ENCODE measurements around the gene ZDHHC18. TPM values are rescaled to one million over a fixed set of nuclear protein-coding genes. Genes with fewer than 3 reads are reported as not detected.

ZDHHC18 gene
- total and polyA plus RNA-seq, 2 donors (not counting 1 experiment from before 2014, with no cell fraction given), result 6.3 to 16.9 TPM

- peaks cover 2% of the 10 kb centered on the region for H3K79me2 ChIP-seq (ENCODE audit: control insufficient read depth, insufficient read depth, low read length)
- no peak overlapping the region for H3K4me2 ChIP-seq (ENCODE audit: extremely low read depth, insufficient read depth, low read length)
- no peak overlapping the region for H3K27ac ChIP-seq (ENCODE audit: insufficient read depth, low read length)
- no peak for DNase-seq (ENCODE audit: low read depth in 2 of 2)
- H3K9me3 ChIP-seq (ENCODE audit: control insufficient read depth, insufficient read depth, low read depth, low read length), result no peaks in the 10 kb centered on the region
- no peaks in the 10 kb centered on the region for H3K27me3 ChIP-seq (ENCODE audit: control insufficient read depth, insufficient read depth, low read length)
- no peaks in the 10 kb centered on the region for H4K20me1 ChIP-seq (ENCODE audit: control insufficient read depth, extremely low read depth, insufficient read depth, low read length)
- no peak overlapping the region for H3K4me3 ChIP-seq (replicated peaks in 1 of 4; ENCODE audit: control extremely low read depth in 1 of 4, insufficient read depth in 1 of 4, low read depth in 3 of 4, low read length in 4 of 4)
- peaks cover 3% of the 10 kb centered on the region for H3K36me3 ChIP-seq (ENCODE audit: control insufficient read depth, insufficient read depth, low read length)
- TF ChIP-seq EZH2 (IDR thresholded peaks at IDR 0.05; ENCODE audit: low read length, missing control alignments), result no peak
- no peak for TF ChIP-seq CTCF (conservative IDR thresholded peaks at IDR 0.05 in 1 of 2, IDR thresholded peaks at IDR 0.05 in 1 of 2; ENCODE audit: low read depth in 1 of 2, low read length in 2 of 2)
- no peak overlapping the region for H3K9ac ChIP-seq (ENCODE audit: insufficient read depth, low read length)
- no peak overlapping the region for H2AFZ ChIP-seq (ENCODE audit: low read length)
- peaks cover 25% of the 10 kb centered on the region for H3K4me1 ChIP-seq (ENCODE audit: control insufficient read depth, extremely low read depth, insufficient read depth, low read length)
These were observed 36.6 kb upstream of the ZDHHC18 start for GRCh38 chr1:26789931-26790330.

- H3K4me3 ChIP-seq (replicated peaks in 1 of 4; ENCODE audit: control extremely low read depth in 1 of 4, insufficient read depth in 1 of 4, low read depth in 3 of 4, low read length in 4 of 4), result no peak overlapping the region
- no peaks in the 10 kb centered on the region for H4K20me1 ChIP-seq (ENCODE audit: control insufficient read depth, extremely low read depth, insufficient read depth, low read length)
- H3K27me3 ChIP-seq (ENCODE audit: control insufficient read depth, insufficient read depth, low read length), result no peaks in the 10 kb centered on the region
- no peak for DNase-seq (ENCODE audit: low read depth in 2 of 2)
- H3K79me2 ChIP-seq (ENCODE audit: control insufficient read depth, insufficient read depth, low read length), result peaks cover 2% of the 10 kb centered on the region
- H3K9me3 ChIP-seq (ENCODE audit: control insufficient read depth, insufficient read depth, low read depth, low read length), result no peaks in the 10 kb centered on the region
- H3K9ac ChIP-seq (ENCODE audit: insufficient read depth, low read length), result no peak overlapping the region
- H3K27ac ChIP-seq (ENCODE audit: insufficient read depth, low read length), result no peak overlapping the region
- H3K36me3 ChIP-seq (ENCODE audit: control insufficient read depth, insufficient read depth, low read length), result peaks cover 5% of the 10 kb centered on the region
- TF ChIP-seq CTCF (conservative IDR thresholded peaks at IDR 0.05 in 1 of 2, IDR thresholded peaks at IDR 0.05 in 1 of 2; ENCODE audit: low read depth in 1 of 2, low read length in 2 of 2) (no peak), EZH2 (IDR thresholded peaks at IDR 0.05; ENCODE audit: low read length, missing control alignments) (no peak)
- no peak overlapping the region for H3K4me2 ChIP-seq (ENCODE audit: extremely low read depth, insufficient read depth, low read length)
- no peak overlapping the region for H2AFZ ChIP-seq (ENCODE audit: low read length)
- peaks cover 25% of the 10 kb centered on the region for H3K4me1 ChIP-seq (ENCODE audit: control insufficient read depth, extremely low read depth, insufficient read depth, low read length)
These were observed 35.9 kb upstream of the ZDHHC18 start for GRCh38 chr1:26790551-26790953.

GRCh38 chr1:26791148-26791547 is 35.3 kb upstream of the ZDHHC18 start:
- TF ChIP-seq EZH2 (IDR thresholded peaks at IDR 0.05; ENCODE audit: low read length, missing control alignments), result no peak
- peaks cover 2% of the 10 kb centered on the region for H3K79me2 ChIP-seq (ENCODE audit: control insufficient read depth, insufficient read depth, low read length)
- no peak overlapping the region for H3K27ac ChIP-seq (ENCODE audit: insufficient read depth, low read length)
- H3K4me2 ChIP-seq (ENCODE audit: extremely low read depth, insufficient read depth, low read length), result no peak overlapping the region
- H3K4me1 ChIP-seq (ENCODE audit: control insufficient read depth, extremely low read depth, insufficient read depth, low read length), result peaks cover 22% of the 10 kb centered on the region
- no peak overlapping the region for H3K9ac ChIP-seq (ENCODE audit: insufficient read depth, low read length)
- H2AFZ ChIP-seq (ENCODE audit: low read length), result no peak overlapping the region
- H3K9me3 ChIP-seq (ENCODE audit: control insufficient read depth, insufficient read depth, low read depth, low read length), result no peaks in the 10 kb centered on the region
- H3K36me3 ChIP-seq (ENCODE audit: control insufficient read depth, insufficient read depth, low read length), result peaks cover 5% of the 10 kb centered on the region
- H3K27me3 ChIP-seq (ENCODE audit: control insufficient read depth, insufficient read depth, low read length), result no peaks in the 10 kb centered on the region
- H4K20me1 ChIP-seq (ENCODE audit: control insufficient read depth, extremely low read depth, insufficient read depth, low read length), result no peaks in the 10 kb centered on the region
- H3K4me3 ChIP-seq (replicated peaks in 1 of 4; ENCODE audit: control extremely low read depth in 1 of 4, insufficient read depth in 1 of 4, low read depth in 3 of 4, low read length in 4 of 4), result no peak overlapping the region
- DNase-seq (ENCODE audit: low read depth in 2 of 2), result no peak
